HG03025 (cell line): Measurements from ENCODE around the gene TTYH1.
"Not testable (repeated sequence)": the region's sequence is repeated elsewhere in the genome, so short reads cannot be mapped to it uniquely, and the experiment has no call there.

Experiments
- ATAC-seq: cut with Tn5 transposase; IDR thresholded peaks from one replicate; pipeline ENCODE4 v1.9.1; 2021; ENCODE audit warnings: mild to moderate bottlenecking, moderate library complexity; ENCODE audit not compliant: unreplicated experiment, low FRiP score

Gene TTYH1

GRCh38 chr19:54458648-54459281 is 43.5 kb downstream of the TTYH1 start:
- no peak for ATAC-seq

- ATAC-seq, result no peak
Measured at GRCh38 chr19:54459282-54460229, 44.3 kb downstream of the TTYH1 start.

- ATAC-seq, result no peak
Measured at GRCh38 chr19:54460230-54461005, 45.2 kb downstream of the TTYH1 start.

- no peak for ATAC-seq
Measured at GRCh38 chr19:54461210-54461609, 45.9 kb downstream of the TTYH1 start.

- no peak for ATAC-seq
Measured at GRCh38 chr19:54461613-54462012, 46.3 kb downstream of the TTYH1 start.

- ATAC-seq, result no peak
Measured at GRCh38 chr19:54462047-54462654, 46.9 kb downstream of the TTYH1 start.

- ATAC-seq, result peak; percentile 12
Measured at GRCh38 chr19:54462655-54463530, 47.6 kb downstream of the TTYH1 start.

- ATAC-seq, result peak; percentile 48
Measured at GRCh38 chr19:54463531-54464043, 48.3 kb downstream of the TTYH1 start, which contains the start of gene LENG9. Gene LENG9, minus strand, starts transcription at chr19:54463778. Its CDS starts 252 bp downstream, at chr19:54463526.

GRCh38 chr19:54464044-54464629 is 48.9 kb downstream of the TTYH1 start:
- peak; percentile 36 for ATAC-seq

- ATAC-seq, result peak; percentile 28
Measured at GRCh38 chr19:54464630-54465425, 49.6 kb downstream of the TTYH1 start.

GRCh38 chr19:54465426-54466109 is 50.3 kb downstream of the TTYH1 start:
- no peak for ATAC-seq

- ATAC-seq, result not testable (repeated sequence)
Measured at GRCh38 chr19:54466110-54466480, 50.8 kb downstream of the TTYH1 start.

- no peak for ATAC-seq
Measured at GRCh38 chr19:54469496-54469934, 54.3 kb downstream of the TTYH1 start.

- no peak for ATAC-seq
Measured at GRCh38 chr19:54470276-54470887, 55.1 kb downstream of the TTYH1 start.

GRCh38 chr19:54470991-54471782 is 55.9 kb downstream of the TTYH1 start:
- ATAC-seq, result no peak
